HUES64 (cell line): ENCODE results near the gene RPN2.
A peak's percentile ranks its signal among the peaks of the same experiment; 100 is the strongest.

Source experiments
- H3K27ac ChIP-seq: 2 replicates; pipeline ENCODE4 v1.7.0; 2013; ENCODE audit warnings: low read depth, low read length, inconsistent platforms
- H3K27me3 ChIP-seq: 2 replicates; pipeline ENCODE4 v1.6.1; 2013; ENCODE audit warnings: mild to moderate bottlenecking, low read length; ENCODE audit not compliant: insufficient read depth
- H3K36me3 ChIP-seq: 2 replicates; pipeline ENCODE4 v1.6.1; 2013; ENCODE audit warnings: mild to moderate bottlenecking, low read length; ENCODE audit not compliant: insufficient read depth
- H3K4me1 ChIP-seq: 2 replicates; pipeline ENCODE4 v1.6.1; 2013; ENCODE audit warnings: mild to moderate bottlenecking, low read length, moderate library complexity; ENCODE audit not compliant: insufficient read depth
- H3K4me3 ChIP-seq: 2 replicates; pipeline ENCODE4 v1.5.1; 2013; ENCODE audit warnings: mild to moderate bottlenecking, low read length, moderate library complexity
- H3K9ac ChIP-seq: 2 replicates; pipeline ENCODE4 v1.6.1; 2013; ENCODE audit warnings: mild to moderate bottlenecking, low read depth, low read length
- H3K9me3 ChIP-seq: 2 replicates; pipeline ENCODE4 v1.6.1; 2013; ENCODE audit warnings: low read depth, low read length; ENCODE audit not compliant: insufficient read depth
- WGBS: fragments of 150-250, 120-280 bp; methylation state at CpG from one replicate; pipeline ENCODE4 v1.1.7; 2013; ENCODE audit warnings: missing lambda C conversion rate; 5-methylcytosine and 5-hydroxymethylcytosine counted together

RPN2 gene

DNA sequence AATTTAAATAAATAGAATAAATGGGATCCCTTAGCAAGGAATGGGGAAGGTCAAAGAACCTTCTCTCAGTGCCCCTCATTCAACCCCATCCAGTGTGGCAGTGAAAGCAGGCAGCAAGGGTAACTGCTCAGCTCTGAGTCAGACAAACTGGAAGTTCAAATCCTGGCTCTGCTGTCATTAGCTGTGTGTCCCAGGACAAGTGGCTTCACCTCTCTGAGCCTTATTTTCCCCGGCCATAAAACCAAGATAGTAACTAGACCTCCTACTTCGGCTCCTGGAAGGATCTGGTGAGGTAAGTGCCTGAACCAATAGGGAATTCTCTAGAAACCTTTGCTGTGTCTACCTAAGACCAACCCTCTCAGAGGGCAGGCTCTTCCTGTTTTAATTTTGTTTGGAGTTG is 78.4 kb downstream of the RPN2 start:
- Histone ChIP-seq H3K27me3 (no peaks in the 10 kb centered on the region), H3K36me3 (no peaks in the 10 kb centered on the region), H3K4me3 (no peak overlapping the region), H3K4me1 (peaks cover 26% of the 10 kb centered on the region), H3K9me3 (peaks cover 9% of the 10 kb centered on the region; the same call in 1 of the 2 replicates), H3K27ac (no peak overlapping the region), H3K9ac (no peak overlapping the region)
- WGBS: 89% methylated on average over 2 of the region's 2 CpGs

DNA sequence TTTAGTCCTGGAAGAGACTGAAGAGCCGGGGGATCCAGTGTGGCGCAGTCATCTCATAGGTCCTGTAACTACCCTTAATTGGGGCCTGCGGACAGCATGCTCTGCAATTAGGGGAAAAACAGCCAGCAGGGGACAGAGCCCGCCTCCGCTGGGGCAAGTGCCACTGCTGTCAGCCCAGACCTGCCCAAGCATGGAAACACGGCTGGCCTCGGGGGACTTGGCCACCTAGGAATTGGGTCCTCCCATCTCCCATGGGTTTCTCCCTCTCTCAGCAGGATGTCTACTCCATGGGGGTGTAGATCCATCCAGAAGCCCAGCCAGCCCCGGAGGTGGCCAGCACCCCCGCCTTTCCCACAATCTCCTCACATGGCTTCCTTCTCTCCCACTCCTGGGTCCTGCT is 78.9 kb downstream of the RPN2 start:
- Histone ChIP-seq H3K36me3 (no peaks in the 10 kb centered on the region), H3K27ac (0 out of 2 replicates have a peak overlapping the region, but pooled peaks have one; percentile 6), H3K4me3 (no peak overlapping the region), H3K9ac (no peak overlapping the region), H3K4me1 (peaks cover 26% of the 10 kb centered on the region), H3K9me3 (peaks cover 9% of the 10 kb centered on the region; the same call in 1 of the 2 replicates), H3K27me3 (no peaks in the 10 kb centered on the region)
- 64% methylated on average over 9 of the region's 9 CpGs for WGBS

GRCh38 chr20:37259031-37259430 is 79.9 kb downstream of the RPN2 start:
- Histone ChIP-seq H3K4me3 (no peak overlapping the region), H3K27ac (no peak overlapping the region), H3K9me3 (peaks cover 9% of the 10 kb centered on the region; the same call in 1 of the 2 replicates), H3K9ac (no peak overlapping the region; the same call in 1 of the 2 replicates), H3K4me1 (peaks cover 26% of the 10 kb centered on the region), H3K27me3 (no peaks in the 10 kb centered on the region), H3K36me3 (no peaks in the 10 kb centered on the region)
- 51% methylated on average over 11 of the region's 11 CpGs for WGBS

DNA sequence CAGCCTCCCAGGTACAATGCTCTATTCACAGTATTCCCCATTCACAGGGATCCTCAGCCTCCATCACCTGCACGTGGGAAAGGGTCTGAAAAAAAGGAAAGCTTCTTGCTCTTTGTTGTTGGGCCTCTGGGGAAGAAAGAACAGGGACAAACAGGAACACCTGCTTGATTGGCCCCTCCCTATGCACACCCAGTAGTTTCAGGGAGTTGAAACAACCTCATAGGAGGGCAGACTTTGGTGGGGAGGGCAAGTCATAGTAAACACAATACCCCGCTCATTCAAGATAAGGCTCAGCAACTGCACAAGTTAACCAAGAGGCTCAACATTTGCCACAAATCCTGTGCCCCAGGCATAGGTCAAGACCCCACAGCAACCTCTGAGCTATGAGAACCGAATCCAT is 80.7 kb downstream of the RPN2 start:
- H3K4me3 ChIP-seq: no peak overlapping the region
- peaks cover under 1% of the 10 kb centered on the region; the same call in 1 of the 2 replicates for H3K9me3 ChIP-seq
- no peak overlapping the region for H3K9ac ChIP-seq
- no peak overlapping the region for H3K27ac ChIP-seq
- peaks cover 26% of the 10 kb centered on the region for H3K4me1 ChIP-seq
- 63% methylated on average over 3 of the region's 3 CpGs for WGBS
- no peaks in the 10 kb centered on the region for H3K27me3 ChIP-seq
- no peaks in the 10 kb centered on the region for H3K36me3 ChIP-seq

- Histone ChIP-seq H3K4me3 (no peak overlapping the region), H3K9me3 (no peaks in the 10 kb centered on the region), H3K9ac (no peak overlapping the region), H3K36me3 (no peaks in the 10 kb centered on the region), H3K27ac (no peak overlapping the region), H3K27me3 (no peaks in the 10 kb centered on the region), H3K4me1 (peaks cover 26% of the 10 kb centered on the region)
- WGBS: 90% methylated on average over 4 of the region's 4 CpGs
Measured at GRCh38 chr20:37260923-37261322, 81.8 kb downstream of the RPN2 start.

- WGBS: 91% methylated on average over 9 of the region's 9 CpGs
- Histone ChIP-seq H3K4me1 (peaks cover 26% of the 10 kb centered on the region), H3K36me3 (no peaks in the 10 kb centered on the region), H3K9ac (no peak within 1 kb of the TSS), H3K4me3 (no peak within 1 kb of the TSS), H3K27me3 (no peaks in the 10 kb centered on the region), H3K27ac (no peak within 1 kb of the TSS), H3K9me3 (no peaks in the 10 kb centered on the region)
Measured at GRCh38 chr20:37261714-37262113, 82.6 kb downstream of the RPN2 start, which contains the start of gene GHRH. Gene GHRH, minus strand, starts transcription at chr20:37261814. Its CDS starts 4,925 bp downstream, at chr20:37256889.

GRCh38 chr20:37262505-37262904 is 83.4 kb downstream of the RPN2 start:
- H3K27ac ChIP-seq: no peak overlapping the region
- no peaks in the 10 kb centered on the region for H3K36me3 ChIP-seq
- 89% methylated on average over 8 of the region's 8 CpGs for WGBS

GRCh38 chr20:37263686-37264085 is 84.6 kb downstream of the RPN2 start:
- Histone ChIP-seq H3K36me3 (no peaks in the 10 kb centered on the region), H3K9me3 (no peaks in the 10 kb centered on the region), H3K9ac (no peak overlapping the region), H3K4me1 (peaks cover 30% of the 10 kb centered on the region), H3K27ac (no peak overlapping the region), H3K27me3 (no peaks in the 10 kb centered on the region), H3K4me3 (no peak overlapping the region)
- 94% methylated on average over 6 of the region's 6 CpGs for WGBS

More at GRCh38 chr20:37262505-37262904, 83.4 kb downstream of the RPN2 start:
- peaks cover 32% of the 10 kb centered on the region for H3K4me1 ChIP-seq
- no peaks in the 10 kb centered on the region for H3K27me3 ChIP-seq
- no peak overlapping the region for H3K9ac ChIP-seq
- H3K9me3 ChIP-seq: no peaks in the 10 kb centered on the region
- H3K4me3 ChIP-seq: no peak overlapping the region

- Histone ChIP-seq H3K27ac (no peak overlapping the region), H3K4me1 (peaks cover 17% of the 10 kb centered on the region), H3K9ac (no peak overlapping the region), H3K27me3 (no peaks in the 10 kb centered on the region), H3K9me3 (no peaks in the 10 kb centered on the region), H3K4me3 (no peak overlapping the region), H3K36me3 (no peaks in the 10 kb centered on the region)
- 97% methylated on average over 4 of the region's 4 CpGs for WGBS
Measured at GRCh38 chr20:37265152-37265551, 86.0 kb downstream of the RPN2 start.

DNA sequence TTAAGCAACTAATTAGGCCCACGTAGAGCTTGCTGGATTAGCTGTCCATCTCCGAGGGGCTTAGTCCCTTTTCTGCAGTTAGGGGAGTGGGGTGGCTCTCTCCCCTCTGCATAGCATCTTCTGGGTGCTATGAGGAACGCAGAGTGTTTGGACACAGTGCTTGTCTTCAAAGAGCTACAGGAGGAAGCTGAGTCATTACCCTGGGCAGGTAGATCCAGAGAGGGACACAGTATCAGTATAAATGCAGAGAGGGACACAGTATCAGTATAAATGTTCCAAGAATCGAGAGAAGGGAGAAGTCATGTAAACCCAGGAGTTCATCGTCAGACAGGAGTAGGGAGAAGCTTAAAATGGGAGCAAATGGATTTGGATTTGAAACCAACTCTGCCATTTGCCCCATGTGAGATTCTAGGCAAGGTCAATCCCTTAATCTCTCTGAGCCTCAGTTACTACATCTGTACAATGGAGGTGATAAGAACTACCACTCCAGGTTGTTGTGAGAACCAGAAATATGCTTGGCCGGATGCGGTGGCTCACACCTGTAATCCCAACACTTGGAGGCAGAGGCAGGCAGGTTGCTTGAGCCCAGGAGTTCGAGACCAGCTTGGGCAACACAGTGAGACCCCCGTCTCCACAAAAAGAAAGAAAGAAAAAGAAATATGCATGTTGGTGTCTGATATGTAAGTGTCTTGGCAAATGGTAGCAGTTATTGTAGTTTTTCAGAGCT is 88.0 kb downstream of the RPN2 start:
- Histone ChIP-seq H3K36me3 (no peaks in the 10 kb centered on the region), H3K4me3 (no peak overlapping the region), H3K9me3 (no peaks in the 10 kb centered on the region), H3K4me1 (peaks cover 13% of the 10 kb centered on the region), H3K27ac (peak overlapping the region; percentile 92), H3K9ac (0 out of 2 replicates have a peak overlapping the region, but pooled peaks have one; percentile 26), H3K27me3 (no peaks in the 10 kb centered on the region)
- WGBS: 90% methylated on average over 9 of the region's 9 CpGs

- 20% methylated on average over 15 of the region's 15 CpGs for WGBS
Measured at GRCh38 chr20:37267667-37268313, 88.7 kb downstream of the RPN2 start.

More at GRCh38 chr20:37267667-37268313, 88.7 kb downstream of the RPN2 start:
- H3K9me3 ChIP-seq: no peaks in the 10 kb centered on the region
- H3K27me3 ChIP-seq: no peaks in the 10 kb centered on the region
- peak overlapping the region; percentile 45 for H3K9ac ChIP-seq
- peak overlapping the region; percentile 92 for H3K27ac ChIP-seq
- peaks cover 13% of the 10 kb centered on the region for H3K4me1 ChIP-seq
- H3K4me3 ChIP-seq: peak overlapping the region; percentile 30
- H3K36me3 ChIP-seq: no peaks in the 10 kb centered on the region
